ENCODE data around the gene MMP10.

Gene MMP10

GRCh38 chr11:102788334-102788995 lies 8.0 kb upstream of the MMP10 start:
- TF ChIP-seq SIN3A (IDR thresholded peaks at IDR 0.05; ENCODE audit: borderline replicate concordance, insufficient read depth, low read length) (no peak), POLR2AphosphoS5 (IDR thresholded peaks at IDR 0.05; ENCODE audit: low read depth, low read length) (no peak), FOXP2 (optimal IDR thresholded peaks at IDR 0.05; ENCODE audit: borderline replicate concordance, extremely low read depth, extremely low read length, insufficient read depth) (no peak), TAF1 (IDR thresholded peaks at IDR 0.05; ENCODE audit: borderline replicate concordance, insufficient read depth, low read length) (no peak)
- TF ChIP-seq, protein P1, sequence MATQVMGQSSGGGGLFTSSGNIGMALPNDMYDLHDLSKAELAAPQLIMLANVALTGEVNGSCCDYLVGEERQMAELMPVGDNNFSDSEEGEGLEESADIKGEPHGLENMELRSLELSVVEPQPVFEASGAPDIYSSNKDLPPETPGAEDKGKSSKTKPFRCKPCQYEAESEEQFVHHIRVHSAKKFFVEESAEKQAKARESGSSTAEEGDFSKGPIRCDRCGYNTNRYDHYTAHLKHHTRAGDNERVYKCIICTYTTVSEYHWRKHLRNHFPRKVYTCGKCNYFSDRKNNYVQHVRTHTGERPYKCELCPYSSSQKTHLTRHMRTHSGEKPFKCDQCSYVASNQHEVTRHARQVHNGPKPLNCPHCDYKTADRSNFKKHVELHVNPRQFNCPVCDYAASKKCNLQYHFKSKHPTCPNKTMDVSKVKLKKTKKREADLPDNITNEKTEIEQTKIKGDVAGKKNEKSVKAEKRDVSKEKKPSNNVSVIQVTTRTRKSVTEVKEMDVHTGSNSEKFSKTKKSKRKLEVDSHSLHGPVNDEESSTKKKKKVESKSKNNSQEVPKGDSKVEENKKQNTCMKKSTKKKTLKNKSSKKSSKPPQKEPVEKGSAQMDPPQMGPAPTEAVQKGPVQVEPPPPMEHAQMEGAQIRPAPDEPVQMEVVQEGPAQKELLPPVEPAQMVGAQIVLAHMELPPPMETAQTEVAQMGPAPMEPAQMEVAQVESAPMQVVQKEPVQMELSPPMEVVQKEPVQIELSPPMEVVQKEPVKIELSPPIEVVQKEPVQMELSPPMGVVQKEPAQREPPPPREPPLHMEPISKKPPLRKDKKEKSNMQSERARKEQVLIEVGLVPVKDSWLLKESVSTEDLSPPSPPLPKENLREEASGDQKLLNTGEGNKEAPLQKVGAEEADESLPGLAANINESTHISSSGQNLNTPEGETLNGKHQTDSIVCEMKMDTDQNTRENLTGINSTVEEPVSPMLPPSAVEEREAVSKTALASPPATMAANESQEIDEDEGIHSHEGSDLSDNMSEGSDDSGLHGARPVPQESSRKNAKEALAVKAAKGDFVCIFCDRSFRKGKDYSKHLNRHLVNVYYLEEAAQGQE (IDR thresholded peaks at IDR 0.05; ENCODE audit: insufficient read depth in 1 of 2, low read depth in 2 of 2, low read length in 2 of 2) = no peak

GRCh38 chr11:102784380-102784779 lies 4.0 kb upstream of the MMP10 start:
- TF ChIP-seq FOXP2 (optimal IDR thresholded peaks at IDR 0.05; ENCODE audit: borderline replicate concordance, extremely low read depth, extremely low read length, insufficient read depth) = no peak
- TF ChIP-seq TAF1 (IDR thresholded peaks at IDR 0.05; ENCODE audit: borderline replicate concordance, insufficient read depth, low read length) = no peak

GRCh38 chr11:102783720-102784119 lies 3.3 kb upstream of the MMP10 start:
- TF ChIP-seq FOXP2 (optimal IDR thresholded peaks at IDR 0.05; ENCODE audit: borderline replicate concordance, extremely low read depth, extremely low read length, insufficient read depth) = no peak
- no peak for TF ChIP-seq TAF1 (IDR thresholded peaks at IDR 0.05; ENCODE audit: borderline replicate concordance, insufficient read depth, low read length)
- no peak for TF ChIP-seq POLR2AphosphoS5 (IDR thresholded peaks at IDR 0.05; ENCODE audit: low read depth, low read length)
- TF ChIP-seq SIN3A (IDR thresholded peaks at IDR 0.05; ENCODE audit: borderline replicate concordance, insufficient read depth, low read length) = no peak
- TF ChIP-seq, protein P1 (IDR thresholded peaks at IDR 0.05; ENCODE audit: insufficient read depth in 1 of 2, low read depth in 2 of 2, low read length in 2 of 2) = no peak

- TF ChIP-seq, protein P1 (IDR thresholded peaks at IDR 0.05; ENCODE audit: insufficient read depth in 1 of 2, low read depth in 2 of 2, low read length in 2 of 2) = no peak
- no peak for TF ChIP-seq SIN3A (IDR thresholded peaks at IDR 0.05; ENCODE audit: borderline replicate concordance, insufficient read depth, low read length)
- no peak for TF ChIP-seq FOXP2 (optimal IDR thresholded peaks at IDR 0.05; ENCODE audit: borderline replicate concordance, extremely low read depth, extremely low read length, insufficient read depth)
- TF ChIP-seq TAF1 (IDR thresholded peaks at IDR 0.05; ENCODE audit: borderline replicate concordance, insufficient read depth, low read length) = no peak
- TF ChIP-seq POLR2AphosphoS5 (IDR thresholded peaks at IDR 0.05; ENCODE audit: low read depth, low read length) = no peak
Observed at GRCh38 chr11:102783016-102783415, 2.6 kb upstream of the MMP10 start.

DNA sequence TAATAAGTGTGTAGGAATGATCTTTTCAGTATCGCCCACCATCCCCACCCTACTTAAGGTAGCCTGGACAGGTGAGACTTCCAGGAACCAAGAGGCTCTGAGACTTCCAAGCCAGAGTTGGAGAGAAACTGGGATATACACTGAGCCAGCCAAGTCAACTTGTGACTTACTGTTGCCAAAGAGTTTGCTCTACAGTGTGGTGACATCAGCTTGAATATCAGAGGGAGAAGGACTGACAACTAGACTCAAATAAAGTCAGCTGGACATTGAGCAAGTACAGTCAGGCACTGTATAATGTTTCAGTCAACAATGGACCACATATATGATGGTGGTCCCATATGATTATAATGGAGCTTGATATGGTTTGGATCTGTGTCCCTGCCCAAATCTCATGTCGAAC lies 1.2 kb upstream of the MMP10 start:
- TF ChIP-seq POLR2AphosphoS5 (IDR thresholded peaks at IDR 0.05; ENCODE audit: low read depth, low read length) = no peak
- TF ChIP-seq SIN3A (IDR thresholded peaks at IDR 0.05; ENCODE audit: borderline replicate concordance, insufficient read depth, low read length) = no peak
- TF ChIP-seq, protein P1 (IDR thresholded peaks at IDR 0.05; ENCODE audit: insufficient read depth in 1 of 2, low read depth in 2 of 2, low read length in 2 of 2) = no peak
- no peak for TF ChIP-seq TAF1 (IDR thresholded peaks at IDR 0.05; ENCODE audit: borderline replicate concordance, insufficient read depth, low read length)
- no peak for TF ChIP-seq FOXP2 (optimal IDR thresholded peaks at IDR 0.05; ENCODE audit: borderline replicate concordance, extremely low read depth, extremely low read length, insufficient read depth)

All from PFSK-1 (cell line).